CD8-positive, alpha-beta memory T cell (primary cell): ENCODE data around the gene HP1BP3. TPM values are rescaled to one million over a fixed set of nuclear protein-coding genes. Genes with fewer than 3 reads are reported as not detected.
"Not testable (repeated sequence)": the region's sequence is repeated elsewhere in the genome, so short reads cannot be mapped to it uniquely, and the experiment has no call there.

ENCODE experiments used
- CTCF ChIA-PET: fragments of 350-600 bp; sonication (Branson Sonifier 250); formaldehyde crosslinking; loops from one replicate; lab custom pipeline; 2021; ENCODE audit warnings: antibody characterized with exemption; lab: Charles Lee
- POLR2A ChIA-PET: fragments of 350-600 bp; sonication (Branson Sonifier 250); formaldehyde crosslinking; loops from one replicate; lab custom pipeline; 2021; ENCODE audit warnings: antibody characterized with exemption; lab: Charles Lee
- DNase-seq, 5 donors: peaks; one replicate each; pipeline versions ENCODE4 v3.0.0 to v3.0.0-alpha.2; 2020 to 2022; ENCODE audit warnings: mixed read lengths in 1 of 5
- H3K27ac ChIP-seq: one replicate; pipeline ENCODE4 v1.7.0; 2013; ENCODE audit warnings: low read depth, mild to moderate bottlenecking, low read length, moderate library complexity
- H3K27me3 ChIP-seq: 2 replicates; pipeline ENCODE4 v1.7.0; 2013; ENCODE audit warnings: low read length, mild to moderate bottlenecking; ENCODE audit not compliant: insufficient read depth, poor library complexity, severe bottlenecking
- H3K36me3 ChIP-seq: 2 replicates; pipeline ENCODE4 v1.7.0; 2013; ENCODE audit warnings: mild to moderate bottlenecking, low read length, moderate library complexity; ENCODE audit not compliant: insufficient read depth
- H3K4me1 ChIP-seq: 2 replicates; pipeline ENCODE4 v1.7.0; 2013; ENCODE audit warnings: mild to moderate bottlenecking, low read length, moderate library complexity; ENCODE audit not compliant: insufficient read depth
- H3K4me3 ChIP-seq: 2 replicates; pipeline ENCODE4 v1.7.0; 2013; ENCODE audit warnings: mild to moderate bottlenecking, low read length
- H3K9me3 ChIP-seq: 2 replicates; pipeline ENCODE4 v1.7.0; 2013; ENCODE audit warnings: mild to moderate bottlenecking, low read length
- H3K27ac Mint-ChIP-seq, 8 donors: one replicate each; pipeline ENCODE4 v1.8.0; 2020 to 2021; ENCODE audit warnings: mixed read lengths in 8 of 8, mild to moderate bottlenecking in 6 of 8, inconsistent platforms in 3 of 8, moderate library complexity in 3 of 8
- H3K27me3 Mint-ChIP-seq, 2 donors: one replicate each; pipeline ENCODE4 v1.8.0; 2020 to 2021; ENCODE audit warnings: mixed read lengths in 2 of 2, mild to moderate bottlenecking in 1 of 2, moderate library complexity in 1 of 2
- H3K36me3 Mint-ChIP-seq, 3 donors: one replicate each; pipeline ENCODE4 v1.8.0; 2020 to 2021; ENCODE audit warnings: mixed read lengths in 3 of 3, inconsistent platforms in 1 of 3, mild to moderate bottlenecking in 1 of 3
- H3K4me1 Mint-ChIP-seq, 3 donors: one replicate each; pipeline ENCODE4 v1.8.0; 2020 to 2021; ENCODE audit warnings: mixed read lengths in 3 of 3, inconsistent platforms in 1 of 3, mild to moderate bottlenecking in 1 of 3
- H3K4me3 Mint-ChIP-seq, 7 donors: one replicate each; pipeline ENCODE4 v1.8.0; 2020 to 2021; ENCODE audit warnings: mixed read lengths in 7 of 7, mild to moderate bottlenecking in 6 of 7, moderate library complexity in 4 of 7, inconsistent platforms in 2 of 7
- H3K9me3 Mint-ChIP-seq, 5 donors: one replicate each; pipeline ENCODE4 v1.8.0; 2020 to 2022; ENCODE audit warnings: mixed read lengths in 5 of 5, mild to moderate bottlenecking in 3 of 5, moderate library complexity in 2 of 5, inconsistent platforms in 1 of 5
- polyA plus RNA-seq: library from polyadenylated mRNA; unstranded; fragments of 300-500 nt; fragmentation: Illumina TruSeq; gene quantifications from one replicate; pipeline ENCODE4 v1.2.3, GENCODE V29; 2021
- total RNA-seq, 2 experiments: library from RNA; stranded (reverse); gene quantifications; one replicate each; pipeline ENCODE4 v1.2.3, GENCODE V29; 2021

The HP1BP3 gene
- total and polyA plus RNA-seq, 3 experiments from 2014 or later = 155 to 221 (median 166) TPM

DNA sequence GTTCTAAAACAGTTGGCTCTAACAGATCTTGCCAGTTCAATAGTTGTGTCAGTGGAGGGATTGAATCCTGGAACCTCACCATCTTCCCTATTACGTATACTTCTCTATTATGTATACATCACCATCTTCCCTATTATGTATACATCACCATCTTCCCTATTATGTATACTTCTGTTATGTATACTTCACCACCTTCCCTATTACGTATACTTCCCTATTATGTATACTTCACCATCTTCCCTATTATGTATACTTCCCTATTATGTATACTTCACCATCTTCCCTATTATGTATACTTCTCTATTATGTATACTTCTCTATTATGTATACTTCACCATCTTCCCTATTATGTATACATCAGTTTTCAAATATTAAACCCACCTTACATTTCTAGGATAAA, 34.4 kb upstream of the HP1BP3 start:
- Histone ChIP-seq H3K27ac (no peak overlapping the region), H3K36me3 (no peaks in the 10 kb centered on the region), H3K9me3 (no peaks in the 10 kb centered on the region), H3K27me3 (no peaks in the 10 kb centered on the region), H3K4me1 (no peaks in the 10 kb centered on the region), H3K4me3 (no peak overlapping the region)
- Mint-ChIP-seq H3K4me3 (no peak overlapping the region), H3K36me3 (peaks cover 0 to 34% (median 8%) of the 10 kb centered on the region in 3 donors), H3K27ac (no peak overlapping the region), H3K4me1 (no peaks in the 10 kb centered on the region), H3K27me3 (no peaks in the 10 kb centered on the region), H3K9me3 (no peaks in the 10 kb centered on the region)
- ChIA-PET CTCF (no interaction called here), POLR2A (interaction anchor here (0.6 kb wide), 1 partner anchor 35 kb away, joined by 3 read pairs; no protein-coding TSS in a partner anchor)
- DNase-seq = no peak

DNA sequence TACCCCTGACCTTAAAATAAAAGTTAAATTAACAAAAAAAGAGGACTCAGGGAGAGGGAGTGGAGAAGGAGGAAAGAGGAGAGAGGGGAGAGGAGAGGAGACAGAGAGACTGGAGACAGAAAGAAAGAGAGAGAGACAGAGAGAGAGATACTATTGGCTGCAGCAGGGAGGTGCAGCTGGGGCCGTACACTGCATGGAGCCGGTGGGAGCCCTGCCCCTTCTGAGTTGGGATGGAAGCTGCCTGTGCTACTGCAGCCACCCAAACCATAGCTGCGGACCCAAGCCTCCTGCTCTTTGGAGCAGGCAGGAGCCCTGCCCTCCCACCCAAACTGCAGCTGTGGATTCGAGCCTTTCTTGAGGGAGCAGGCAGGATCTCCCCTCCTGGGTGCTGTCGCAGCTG, 32.7 kb upstream of the HP1BP3 start:
- Histone ChIP-seq H3K4me1 (no peaks in the 10 kb centered on the region), H3K9me3 (no peaks in the 10 kb centered on the region), H3K36me3 (no peaks in the 10 kb centered on the region), H3K4me3 (no peak overlapping the region), H3K27me3 (no peaks in the 10 kb centered on the region), H3K27ac (no peak overlapping the region)
- no peak for DNase-seq
- peaks cover 0 to 28% (median 8%) of the 10 kb centered on the region in 3 donors for H3K36me3 Mint-ChIP-seq
- ChIA-PET POLR2A (no interaction called here), CTCF (no interaction called here)
- H3K4me3 Mint-ChIP-seq = no peak overlapping the region
- H3K27ac Mint-ChIP-seq = peak overlapping the region in 1 of 8 donors; percentile 47
- no peaks in the 10 kb centered on the region for H3K27me3 Mint-ChIP-seq
- no peaks in the 10 kb centered on the region for H3K4me1 Mint-ChIP-seq
- H3K9me3 Mint-ChIP-seq = no peaks in the 10 kb centered on the region

DNA sequence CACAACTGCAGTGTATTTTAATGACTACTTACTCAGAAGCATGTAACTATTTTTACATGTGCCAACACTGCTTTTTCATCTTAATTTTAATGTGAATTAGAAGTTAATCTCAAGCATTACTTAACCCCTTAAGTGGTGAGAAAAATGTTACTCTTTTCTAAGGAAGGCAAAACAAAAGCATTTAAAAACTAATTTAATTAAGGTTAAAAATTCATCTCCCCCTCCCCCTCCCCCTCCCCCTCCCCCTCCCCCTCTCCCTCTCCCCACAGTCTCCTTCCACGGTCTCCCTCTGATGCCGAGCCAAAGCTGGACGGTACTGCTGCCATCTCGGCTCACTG, 27.4 kb upstream of the HP1BP3 start:
- no peaks in the 10 kb centered on the region for H3K4me1 ChIP-seq
- Mint-ChIP-seq H3K27ac (no peak overlapping the region), H3K36me3 (peaks cover 0 to 24% (median 0%) of the 10 kb centered on the region in 3 donors), H3K27me3 (peaks cover 0 to 2% of the 10 kb centered on the region in 2 donors), H3K9me3 (no peaks in the 10 kb centered on the region), H3K4me3 (no peak overlapping the region), H3K4me1 (no peaks in the 10 kb centered on the region)
- ChIA-PET CTCF (no interaction called here), POLR2A (no interaction called here)
- no peak overlapping the region for H3K4me3 ChIP-seq
- no peaks in the 10 kb centered on the region for H3K27me3 ChIP-seq
- H3K9me3 ChIP-seq = no peaks in the 10 kb centered on the region
- no peak for DNase-seq
- peaks cover 4% of the 10 kb centered on the region for H3K36me3 ChIP-seq
- no peak overlapping the region for H3K27ac ChIP-seq

DNA sequence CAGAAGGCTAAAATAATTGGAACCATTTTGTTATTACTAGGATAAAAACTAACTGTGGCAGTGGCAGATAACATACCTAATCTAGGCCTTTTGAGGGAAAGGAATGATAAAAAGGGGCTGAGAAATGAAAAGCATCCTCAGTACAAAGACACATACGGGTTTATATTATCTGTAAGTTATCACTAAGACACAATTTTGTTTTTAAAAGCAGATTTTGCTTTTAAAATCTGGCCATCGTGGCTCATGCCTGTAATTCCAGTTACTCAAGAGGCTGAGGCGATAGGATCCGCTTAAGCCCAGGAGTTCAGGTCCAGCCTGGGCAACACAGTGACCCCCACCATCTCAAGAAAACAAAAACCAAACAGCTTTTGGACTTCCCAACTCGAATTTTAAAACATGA, 24.8 kb upstream of the HP1BP3 start:
- peaks cover 4% of the 10 kb centered on the region for H3K36me3 ChIP-seq
- no peak overlapping the region for H3K27ac ChIP-seq
- H3K4me1 ChIP-seq = no peaks in the 10 kb centered on the region
- ChIA-PET POLR2A (no interaction called here), CTCF (no interaction called here)
- no peaks in the 10 kb centered on the region for H3K27me3 ChIP-seq
- no peak for DNase-seq
- Mint-ChIP-seq H3K9me3 (no peaks in the 10 kb centered on the region), H3K36me3 (peaks cover 5 to 22% (median 5%) of the 10 kb centered on the region in 3 donors), H3K27me3 (peaks cover 0 to 2% of the 10 kb centered on the region in 2 donors), H3K4me1 (no peaks in the 10 kb centered on the region), H3K4me3 (no peak overlapping the region), H3K27ac (no peak overlapping the region)
- H3K4me3 ChIP-seq = no peak overlapping the region
- H3K9me3 ChIP-seq = no peaks in the 10 kb centered on the region

DNA sequence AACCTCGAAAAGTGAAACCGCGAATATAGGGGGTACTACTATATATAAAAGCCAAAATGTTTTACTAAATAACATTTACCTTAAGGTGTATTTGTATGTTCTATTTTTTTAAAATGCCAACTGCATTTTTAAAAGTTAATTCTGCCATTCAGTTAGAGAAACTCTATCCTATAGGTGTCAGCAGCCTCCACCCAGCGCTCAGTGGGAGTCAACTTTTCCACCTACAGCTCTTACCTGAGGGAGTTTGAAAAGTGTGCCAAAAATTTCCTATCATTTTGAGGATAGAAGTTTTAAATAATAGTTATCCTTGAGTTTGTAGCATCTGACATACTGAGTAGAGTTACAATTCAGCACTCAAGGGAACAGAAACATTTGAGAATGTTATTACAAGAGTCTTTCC, 6.1 kb upstream of the HP1BP3 start:
- Mint-ChIP-seq H3K4me1 (peaks cover under 1 to 2% (median 1%) of the 10 kb centered on the region in 3 donors), H3K9me3 (no peaks in the 10 kb centered on the region), H3K27ac (no peak overlapping the region), H3K4me3 (no peak overlapping the region), H3K36me3 (no peaks in the 10 kb centered on the region), H3K27me3 (no peaks in the 10 kb centered on the region)
- H3K4me1 ChIP-seq = no peaks in the 10 kb centered on the region
- POLR2A ChIA-PET = no interaction called here
- H3K9me3 ChIP-seq = no peaks in the 10 kb centered on the region
- H3K27ac ChIP-seq = no peak overlapping the region
- H3K4me3 ChIP-seq = no peak overlapping the region
- CTCF ChIA-PET = no interaction called here
- no peak for DNase-seq
- no peaks in the 10 kb centered on the region for H3K27me3 ChIP-seq
- H3K36me3 ChIP-seq = no peaks in the 10 kb centered on the region

DNA sequence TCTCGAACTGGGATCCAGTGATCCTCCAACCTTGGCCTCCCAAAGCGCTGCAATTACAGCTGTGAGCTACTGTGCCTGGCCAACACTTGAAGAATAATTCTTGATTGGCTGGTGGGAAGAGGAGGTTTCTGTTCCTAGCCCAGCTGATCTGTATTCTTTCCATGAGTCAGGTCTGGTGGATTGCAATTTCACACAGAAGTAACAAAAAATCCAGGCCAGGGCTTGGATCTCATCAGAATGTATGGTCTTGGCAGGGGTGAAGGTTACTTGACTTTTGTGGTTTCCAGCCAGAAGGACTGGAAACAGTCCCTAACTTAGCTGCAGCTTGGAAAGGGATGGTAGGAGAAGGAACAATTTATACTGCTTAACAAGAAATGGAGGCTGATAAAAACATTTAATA, 5.1 kb upstream of the HP1BP3 start:
- peaks cover 0 to 5% (median 0%) of the 10 kb centered on the region in 3 donors for H3K36me3 Mint-ChIP-seq
- Histone ChIP-seq H3K27ac (no peak overlapping the region), H3K4me3 (no peak overlapping the region), H3K27me3 (no peaks in the 10 kb centered on the region), H3K36me3 (no peaks in the 10 kb centered on the region), H3K9me3 (no peaks in the 10 kb centered on the region), H3K4me1 (peaks cover 6% of the 10 kb centered on the region)
- H3K9me3 Mint-ChIP-seq = no peaks in the 10 kb centered on the region
- no peak overlapping the region for H3K27ac Mint-ChIP-seq
- H3K27me3 Mint-ChIP-seq = no peaks in the 10 kb centered on the region
- peaks cover 7 to 11% (median 9%) of the 10 kb centered on the region in 3 donors for H3K4me1 Mint-ChIP-seq
- POLR2A ChIA-PET = no interaction called here
- DNase-seq = no peak
- CTCF ChIA-PET = no interaction called here
- no peak overlapping the region for H3K4me3 Mint-ChIP-seq

DNA sequence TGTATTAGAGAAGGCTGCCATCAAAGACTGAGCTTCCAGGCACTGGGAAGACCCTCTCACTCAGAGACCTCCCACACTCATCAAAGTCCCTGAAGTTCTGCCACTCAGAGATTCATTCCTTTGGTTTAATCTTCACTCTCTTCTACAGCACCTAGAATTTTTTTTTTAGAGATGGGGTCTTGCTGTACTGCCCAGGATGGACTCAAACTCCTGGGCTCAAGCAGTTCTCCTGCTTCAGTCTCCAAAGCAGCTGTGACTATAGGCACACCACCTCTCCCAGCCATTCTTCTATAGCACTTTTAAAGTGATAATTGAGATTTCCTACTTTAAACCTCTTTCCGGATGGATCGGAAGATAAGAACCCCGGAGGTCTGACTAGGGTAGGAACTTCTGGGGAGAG, 3.7 kb upstream of the HP1BP3 start:
- ChIA-PET POLR2A (no interaction called here), CTCF (no interaction called here)
- H3K27ac ChIP-seq = no peak overlapping the region
- H3K4me3 ChIP-seq = no peak overlapping the region
- Mint-ChIP-seq H3K27me3 (peaks cover 0 to 3% of the 10 kb centered on the region in 2 donors), H3K27ac (peak overlapping the region in 1 of 8 donors; percentile 63), H3K4me1 (peaks cover 10 to 16% (median 13%) of the 10 kb centered on the region in 3 donors), H3K9me3 (peaks cover 0 to 3% (median 0%) of the 10 kb centered on the region in 5 donors), H3K36me3 (peaks cover 0 to 10% (median 0%) of the 10 kb centered on the region in 3 donors), H3K4me3 (peak overlapping the region in 1 of 7 donors; percentile 60)
- peaks cover 6% of the 10 kb centered on the region for H3K4me1 ChIP-seq
- H3K36me3 ChIP-seq = no peaks in the 10 kb centered on the region
- no peaks in the 10 kb centered on the region for H3K9me3 ChIP-seq
- DNase-seq = no peak
- H3K27me3 ChIP-seq = no peaks in the 10 kb centered on the region

DNA sequence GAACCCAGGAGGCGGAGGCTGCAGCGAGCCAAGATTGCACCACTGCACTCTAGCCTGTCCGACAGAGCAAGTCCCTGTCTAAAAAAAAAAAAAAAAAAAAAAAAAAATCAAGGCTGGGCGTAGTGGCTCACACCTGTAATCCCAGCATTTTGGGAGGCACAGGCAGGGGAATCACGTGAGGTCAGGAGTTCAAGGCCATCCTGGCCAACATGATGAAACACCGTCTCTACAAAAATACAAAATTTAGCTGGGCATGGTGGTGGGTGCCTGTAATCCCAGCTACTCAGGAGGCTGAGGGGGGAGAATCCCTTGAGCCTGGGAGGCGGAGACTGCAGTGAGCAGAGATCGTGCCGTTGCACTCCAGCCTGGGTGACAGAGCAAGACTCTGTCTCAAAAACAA, 2.5 kb upstream of the HP1BP3 start:
- H3K9me3 Mint-ChIP-seq, H3K27ac Mint-ChIP-seq, POLR2A ChIA-PET, H3K9me3 ChIP-seq, H3K4me3 ChIP-seq, H3K27me3 ChIP-seq, H3K36me3 ChIP-seq, DNase-seq, H3K27ac ChIP-seq, H3K27me3 Mint-ChIP-seq: not testable (repeated sequence)
- CTCF ChIA-PET = interaction anchor here (0.7 kb wide), 1 partner anchor 79 kb away, joined by 3 read pairs; no protein-coding TSS in a partner anchor
- H3K36me3 Mint-ChIP-seq = peaks cover 0 to 14% (median 0%) of the 10 kb centered on the region in 3 donors
- H3K4me3 Mint-ChIP-seq = peak overlapping the region in 4 of 7 donors; percentile 5 to 97 (median 50)
- peaks cover 15% of the 10 kb centered on the region for H3K4me1 ChIP-seq
- H3K4me1 Mint-ChIP-seq = peaks cover 21 to 28% (median 25%) of the 10 kb centered on the region in 3 donors
